Measurements from ENCODE around the gene MBNL2. TPM values are rescaled to one million over a fixed set of nuclear protein-coding genes. Genes with fewer than 3 reads are reported as not detected.
"Not testable (repeated sequence)": the region's sequence is repeated elsewhere in the genome, so short reads cannot be mapped to it uniquely, and the experiment has no call there.

The MBNL2 gene
- total and polyA plus RNA-seq, 11 donors: 18.5 to 100 (median 81.4) TPM

DNA sequence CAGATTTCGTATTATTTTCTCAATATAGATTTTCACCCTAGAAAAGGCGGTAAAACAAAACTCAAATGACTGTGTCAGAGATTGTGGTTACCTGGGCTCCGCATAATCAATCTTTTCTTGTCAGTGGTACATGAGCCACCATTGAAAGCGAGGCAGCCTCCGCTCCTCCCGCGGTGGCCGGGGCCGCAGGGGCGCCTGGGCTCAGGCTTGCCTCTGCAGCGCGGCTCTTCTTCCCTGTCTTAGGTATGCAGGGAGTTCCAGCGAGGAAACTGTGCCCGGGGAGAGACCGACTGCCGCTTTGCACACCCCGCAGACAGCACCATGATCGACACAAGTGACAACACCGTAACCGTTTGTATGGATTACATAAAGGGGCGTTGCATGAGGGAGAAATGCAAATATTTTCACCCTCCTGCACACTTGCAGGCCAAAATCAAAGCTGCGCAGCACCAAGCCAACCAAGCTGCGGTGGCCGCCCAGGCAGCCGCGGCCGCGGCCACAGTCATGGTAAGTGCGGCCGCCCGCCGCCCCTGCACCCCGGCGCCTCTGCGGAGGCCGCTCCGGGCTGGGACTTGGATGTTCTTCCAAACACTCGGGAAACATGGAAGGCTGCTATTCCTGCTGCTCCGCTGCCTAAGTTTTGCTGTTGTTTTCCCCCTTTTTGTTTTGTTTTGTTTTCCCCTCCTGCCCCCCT lies 124.6 kb downstream of the MBNL2 start:
- no peak overlapping the region for H3K4me3 ChIP-seq
- 91 to 95% (median 92%) methylated on average over 39 of the region's 39 CpGs for WGBS, 4 donors
- no peak overlapping the region for H3K27ac ChIP-seq
- no peaks in the 10 kb centered on the region for H3K27me3 ChIP-seq
- TF ChIP-seq CTCF (IDR thresholded peaks at IDR 0.05) (no peak), POLR2A (IDR thresholded peaks at IDR 0.05) (no peak)
- DNase-seq (no peak), ATAC-seq (no peak)
- intact Hi-C loops (cut with DNase I): loop anchor here in 1 of 10 donors (2.0 to 5.0 kb wide), 2 partner anchors 119 to 236 kb away; no protein-coding TSS in a partner anchor
- peaks cover 0 to 77% (median 63%) of the 10 kb centered on the region in 9 donors for H3K36me3 ChIP-seq
- peaks cover 0 to 16% (median 0%) of the 10 kb centered on the region in 12 donors for H3K9me3 ChIP-seq
- H3K4me1 ChIP-seq: peaks cover 0 to 32% (median 9%) of the 10 kb centered on the region in 12 donors

DNA sequence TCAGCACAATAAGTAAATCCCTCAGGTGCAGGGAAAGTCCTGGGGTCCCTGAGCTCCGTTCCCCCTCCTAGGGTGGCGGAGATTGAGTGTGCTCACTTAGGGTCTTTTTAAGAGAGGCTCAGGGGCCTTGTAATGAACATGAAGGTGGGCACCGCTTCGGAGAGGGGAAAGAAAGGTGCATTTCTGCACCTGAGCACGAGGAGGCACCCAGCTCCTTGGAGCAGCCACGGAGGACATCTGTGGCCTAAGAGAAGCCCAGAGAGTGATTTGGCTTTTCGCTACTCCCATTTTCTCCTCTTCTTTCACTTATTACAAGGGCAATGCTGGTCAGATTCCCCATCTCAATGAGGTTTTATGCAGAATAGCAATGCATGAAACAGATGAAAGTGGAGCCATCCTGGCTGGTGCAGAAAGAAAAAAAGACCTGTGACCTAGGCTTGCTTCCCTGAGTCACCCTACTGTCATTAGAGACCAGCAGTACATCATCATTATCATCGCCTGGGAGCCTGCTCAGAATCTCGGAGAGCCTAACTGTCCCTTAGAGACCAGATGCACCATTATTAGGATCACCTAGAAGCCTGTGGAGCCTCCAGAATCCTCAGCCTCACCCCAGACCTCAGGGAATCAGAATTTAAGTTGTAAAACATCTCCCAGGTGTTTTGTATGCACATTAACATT lies 125.3 kb downstream of the MBNL2 start:
- TF ChIP-seq POLR2A (IDR thresholded peaks at IDR 0.05): no peak
- no peak for TF ChIP-seq CTCF (IDR thresholded peaks at IDR 0.05)
- no peaks in the 10 kb centered on the region for H3K27me3 ChIP-seq
- no peak for DNase-seq
- 89 to 96% (median 90%) methylated on average over 9 of the region's 9 CpGs for WGBS, 4 donors
- H3K4me1 ChIP-seq: peaks cover 0 to 30% (median 5%) of the 10 kb centered on the region in 12 donors
- no peak for ATAC-seq
- no peak overlapping the region for H3K27ac ChIP-seq
- intact Hi-C loops (cut with DNase I): loop anchor here in 1 of 10 donors (2.0 to 5.0 kb wide), 2 partner anchors 120 to 237 kb away; no protein-coding TSS in a partner anchor
- peaks cover 0 to 16% (median 0%) of the 10 kb centered on the region in 12 donors for H3K9me3 ChIP-seq
- H3K4me3 ChIP-seq: no peak overlapping the region
- H3K36me3 ChIP-seq: peaks cover 0 to 84% (median 63%) of the 10 kb centered on the region in 9 donors

GRCh38 chr13:97348569-97349100 lies 126.5 kb downstream of the MBNL2 start:
- peaks cover 0 to 87% (median 56%) of the 10 kb centered on the region in 9 donors for H3K36me3 ChIP-seq
- H3K4me3 ChIP-seq: no peak overlapping the region
- H3K4me1 ChIP-seq: peaks cover 0 to 30% (median 12%) of the 10 kb centered on the region in 12 donors
- no peaks in the 10 kb centered on the region for H3K27me3 ChIP-seq
- ATAC-seq (no peak), DNase-seq (no peak)
- peaks cover 0 to 16% (median 0%) of the 10 kb centered on the region in 12 donors for H3K9me3 ChIP-seq
- 85 to 97% (median 95%) methylated on average over 5 of the region's 5 CpGs for WGBS, 4 donors
- intact Hi-C loops (cut with DNase I): loop anchor here in 1 of 10 donors (5.0 kb wide), 1 partner anchor 121 kb away; no protein-coding TSS in a partner anchor
- no peak overlapping the region for H3K27ac ChIP-seq
- TF ChIP-seq POLR2A (IDR thresholded peaks at IDR 0.05): no peak
- TF ChIP-seq CTCF (IDR thresholded peaks at IDR 0.05): no peak

- not testable (repeated sequence) for ATAC-seq, H3K4me3 ChIP-seq, H3K27ac ChIP-seq, H3K27me3 ChIP-seq, DNase-seq
- intact Hi-C loops (cut with DNase I): loop anchor here in 2 of 10 donors (10.0 kb wide), 2 partner anchors 317 to 327 kb away; no protein-coding TSS in a partner anchor
- WGBS, 4 donors: 54 to 78% (median 66%) methylated on average over 1 of the region's 1 CpG
- Histone ChIP-seq H3K4me1 (peaks cover 0 to 36% (median 16%) of the 10 kb centered on the region in 12 donors), H3K36me3 (peaks cover 0 to 81% (median 55%) of the 10 kb centered on the region in 9 donors), H3K9me3 (peaks cover 0 to 16% (median 0%) of the 10 kb centered on the region in 12 donors)
Observed at GRCh38 chr13:97352012-97352411, 129.9 kb downstream of the MBNL2 start.
